Body of pancreas (tissue), 4 donors: Measurements from ENCODE around the gene CDC37. TPM values are rescaled to one million over a fixed set of nuclear protein-coding genes. Genes with fewer than 3 reads are reported as not detected.

Experiments
- ATAC-seq: fragments of 150-250 bp; one replicate; pipeline ENCODE4 v1.9.1; 2016
- DNase-seq, 4 donors: peaks; one replicate each; pipeline ENCODE4 v3.0.0-alpha.2; 2019
- H3K27ac ChIP-seq, 4 donors: fragments of 200-600 bp; sonication (generic); 1 replicate in 3 of 4; 2 replicates in 1 of 4; pipeline versions ENCODE4 v1.5.1 to v1.6.1; 2016 to 2019; ENCODE audit warnings: mild to moderate bottlenecking in 1 of 4, mixed read lengths in 1 of 4, moderate library complexity in 1 of 4
- H3K27me3 ChIP-seq, 2 donors: fragments of 200-600 bp; sonication (generic); one replicate each; pipeline ENCODE4 v1.6.0; 2016; ENCODE audit warnings: mild to moderate bottlenecking in 1 of 2
- H3K36me3 ChIP-seq, 2 donors: fragments of 200-600 bp; sonication (generic); replicated peaks in 1 of 2; 2 replicates each; pipeline ENCODE4 v1.5.1; 2016; ENCODE audit warnings: low read depth in 2 of 2; ENCODE audit not compliant: insufficient read depth in 1 of 2
- H3K4me1 ChIP-seq: fragments of 200-600 bp; sonication (generic); one replicate; pipeline ENCODE4 v1.6.0; 2016
- H3K4me3 ChIP-seq, 2 donors: fragments of 200-600 bp; sonication (generic); 1 replicate in 1 of 2; 2 replicates in 1 of 2; pipeline ENCODE4 v1.5.1; 2016 to 2019
- H3K9me3 ChIP-seq, 3 donors: fragments of 200-600 bp; sonication (generic); 1 replicate in 2 of 3; 2 replicates in 1 of 3; pipeline ENCODE4 v1.5.1; 2016
- POLR2A ChIP-seq, 3 donors: fragments of 450-650 bp; IDR thresholded peaks; one replicate each; pipeline ENCODE4 v1.6.1; 2016; ENCODE audit warnings: antibody characterized with exemption in 3 of 3, mild to moderate bottlenecking in 2 of 3
- WGBS, 2 donors: methylation state at CpG; one replicate each; pipeline ENCODE4 v1.1.5; 2017; 5-methylcytosine and 5-hydroxymethylcytosine counted together
- intact Hi-C: fragments of 100-400 bp; cut with DNase I; formaldehyde crosslinking; loops from one replicate; pipeline ENCODE4 v1.15.1; 2023
- microRNA counts, 2 donors: library from miRNA; unstranded; fragments of <30 nt; microRNA quantifications; one replicate each; lab custom pipeline; 2017
- microRNA-seq, 2 donors: library from miRNA; unstranded; fragments of <30 nt; microRNA quantifications; one replicate each; pipeline ENCODE4, GENCODE V29; 2016; ENCODE audit warnings: borderline number of aligned reads in 2 of 2, borderline replicate concordance in 2 of 2
- total RNA-seq, 2 donors: library from RNA; depleted of rRNA; stranded (reverse); fragments of >200 nt; gene quantifications; one replicate each; pipeline ENCODE4 v1.1.0, GENCODE V29; 2016
- TF ChIP-seq, protein P1 (sequence below), 7 experiments: fragments of 450-650 bp in 4 of 7; fragments of 200-600 bp in 3 of 7; sonication (generic) in 3 of 7; IDR thresholded peaks; one replicate each; pipeline ENCODE4 v1.5.1; 2016 to 2019; ENCODE audit warnings: antibody characterized with exemption in 7 of 7

Gene CDC37
- total RNA-seq, 2 donors from 2014 or later, result 89.7 to 122 TPM

DNA sequence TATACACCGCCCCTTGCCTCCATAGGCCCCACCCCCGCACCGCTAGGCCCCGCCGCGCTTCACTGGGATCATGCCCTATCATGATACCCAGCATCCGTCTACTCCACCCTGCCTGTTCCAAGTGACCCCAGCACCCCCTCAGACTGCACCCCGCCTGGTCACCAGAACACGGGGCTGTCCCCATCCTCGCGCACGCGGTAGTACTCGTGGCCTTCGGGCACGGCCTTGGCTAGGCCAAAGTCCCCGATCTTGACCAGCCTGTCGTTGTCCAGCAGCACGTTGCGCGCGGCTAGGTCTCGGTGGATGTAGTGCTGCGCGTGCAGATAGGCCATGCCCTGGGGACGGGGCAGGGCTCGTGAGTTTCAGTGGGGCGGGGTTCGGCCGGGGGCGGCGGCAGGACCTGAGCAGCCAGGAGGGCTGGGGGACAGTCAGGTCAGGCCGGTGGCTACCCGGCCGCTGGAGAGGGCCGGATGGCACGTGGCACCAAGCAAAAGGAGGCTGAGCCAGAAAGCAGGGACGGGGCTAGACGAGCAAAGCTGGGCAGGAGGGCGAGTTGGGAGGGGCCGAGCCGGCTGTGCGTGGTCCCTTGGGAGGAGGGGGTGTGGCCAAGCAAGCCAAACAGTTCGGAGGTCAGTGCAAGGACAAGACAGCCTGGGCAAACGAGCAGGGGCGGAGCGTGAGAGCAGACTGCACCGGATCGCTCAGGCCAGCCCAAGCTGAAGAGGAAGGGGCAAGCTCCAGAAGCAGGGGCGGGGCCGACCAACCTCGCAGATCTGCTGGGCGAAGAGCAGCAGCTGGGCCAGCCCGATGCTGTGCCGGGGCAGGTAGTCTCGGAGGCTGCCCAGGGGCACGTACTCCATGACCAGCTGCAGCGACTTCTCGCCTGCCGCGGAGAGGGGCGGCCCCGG lies 50.3 kb downstream of the CDC37 start:
- Histone ChIP-seq H3K27ac (no peak overlapping the region), H3K27me3 (no peaks in the 10 kb centered on the region), H3K4me3 (no peak overlapping the region)

GRCh38 chr19:10346509-10346908 lies 56.8 kb downstream of the CDC37 start:
- intact Hi-C loops, result no loop called here
- WGBS, 2 donors, result 58 to 66% methylated on average over 10 of the region's 10 CpGs
- ATAC-seq, result peak; percentile 45

More for the DNA sequence above, 50.3 kb downstream of the CDC37 start:
- Histone ChIP-seq H3K9me3 (no peaks in the 10 kb centered on the region), H3K4me1 (no peaks in the 10 kb centered on the region), H3K36me3 (peaks cover 3 to 9% of the 10 kb centered on the region in 2 donors)
- WGBS, 2 donors, result 88 to 92% methylated on average over 43 to 56 of the region's 63 CpGs
- ATAC-seq (peak; percentile 37), DNase-seq (peak in 3 of 4 donors; percentile 17 to 35 (median 28))
- intact Hi-C loops, result no loop called here
- no peak for TF ChIP-seq POLR2A (IDR thresholded peaks at IDR 0.05)
- TF ChIP-seq, protein P1, sequence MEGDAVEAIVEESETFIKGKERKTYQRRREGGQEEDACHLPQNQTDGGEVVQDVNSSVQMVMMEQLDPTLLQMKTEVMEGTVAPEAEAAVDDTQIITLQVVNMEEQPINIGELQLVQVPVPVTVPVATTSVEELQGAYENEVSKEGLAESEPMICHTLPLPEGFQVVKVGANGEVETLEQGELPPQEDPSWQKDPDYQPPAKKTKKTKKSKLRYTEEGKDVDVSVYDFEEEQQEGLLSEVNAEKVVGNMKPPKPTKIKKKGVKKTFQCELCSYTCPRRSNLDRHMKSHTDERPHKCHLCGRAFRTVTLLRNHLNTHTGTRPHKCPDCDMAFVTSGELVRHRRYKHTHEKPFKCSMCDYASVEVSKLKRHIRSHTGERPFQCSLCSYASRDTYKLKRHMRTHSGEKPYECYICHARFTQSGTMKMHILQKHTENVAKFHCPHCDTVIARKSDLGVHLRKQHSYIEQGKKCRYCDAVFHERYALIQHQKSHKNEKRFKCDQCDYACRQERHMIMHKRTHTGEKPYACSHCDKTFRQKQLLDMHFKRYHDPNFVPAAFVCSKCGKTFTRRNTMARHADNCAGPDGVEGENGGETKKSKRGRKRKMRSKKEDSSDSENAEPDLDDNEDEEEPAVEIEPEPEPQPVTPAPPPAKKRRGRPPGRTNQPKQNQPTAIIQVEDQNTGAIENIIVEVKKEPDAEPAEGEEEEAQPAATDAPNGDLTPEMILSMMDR (IDR thresholded peaks at IDR 0.05), result no peak

GRCh38 chr19:10344780-10345179 lies 58.6 kb downstream of the CDC37 start:
- no peaks in the 10 kb centered on the region for H3K4me1 ChIP-seq
- H3K9me3 ChIP-seq, result no peaks in the 10 kb centered on the region
- H3K36me3 ChIP-seq, result no peaks in the 10 kb centered on the region
- intact Hi-C loops, result no loop called here
- no peak overlapping the region for H3K4me3 ChIP-seq
- ATAC-seq (no peak), DNase-seq (no peak)
- no peak for TF ChIP-seq POLR2A (IDR thresholded peaks at IDR 0.05)
- TF ChIP-seq, protein P1 (IDR thresholded peaks at IDR 0.05), result no peak
- H3K27me3 ChIP-seq, result no peaks in the 10 kb centered on the region
- no peak overlapping the region for H3K27ac ChIP-seq
- WGBS, 2 donors, result 82 to 86% methylated on average over 10 of the region's 10 CpGs

More at GRCh38 chr19:10346509-10346908, 56.8 kb downstream of the CDC37 start:
- Histone ChIP-seq H3K27ac (peak overlapping the region in 1 of 4 donors; percentile 58), H3K4me3 (no peak overlapping the region), H3K4me1 (no peaks in the 10 kb centered on the region), H3K36me3 (peaks cover 0 to 3% of the 10 kb centered on the region in 2 donors), H3K9me3 (no peaks in the 10 kb centered on the region), H3K27me3 (no peaks in the 10 kb centered on the region)
- TF ChIP-seq, protein P1 (IDR thresholded peaks at IDR 0.05), result no peak
- TF ChIP-seq POLR2A (IDR thresholded peaks at IDR 0.05), result peak in 1 of 3 donors; percentile 19
- peak in 2 of 4 donors; percentile 28 to 68 for DNase-seq

- Histone ChIP-seq H3K9me3 (no peaks in the 10 kb centered on the region), H3K4me1 (no peaks in the 10 kb centered on the region), H3K4me3 (no peak overlapping the region), H3K36me3 (no peaks in the 10 kb centered on the region), H3K27me3 (no peaks in the 10 kb centered on the region), H3K27ac (no peak overlapping the region)
- intact Hi-C loops, result no loop called here
- TF ChIP-seq POLR2A (IDR thresholded peaks at IDR 0.05), result no peak
- TF ChIP-seq, protein P1 (IDR thresholded peaks at IDR 0.05), result no peak
- 43 to 56% methylated on average over 2 of the region's 2 CpGs for WGBS, 2 donors
- DNase-seq (no peak), ATAC-seq (no peak)
Observed at GRCh38 chr19:10343495-10343894, 59.8 kb downstream of the CDC37 start.

MicroRNAs within 50 kb of the gene (microRNA counts, 767-probe panel; counts per million panel counts)
- 0 to 736 counts per million in 2 donors for microRNA hsa-miR-1181 (lab: Ali Mortazavi, UCI)

Small RNAs within 50 kb of the gene (microRNA-seq; reads per million reads assigned to microRNA genes)
- gene MIR1181, result 0 to 0.90 reads per million in 2 donors

Other genes with a start within 250 kb of the CDC37 start
- gene DNMT1, start 208.6 kb downstream of the CDC37 start, total RNA-seq, result 10 to 100 TPM; 17.9 to 36.6 TPM
- 1 to 10 TPM; 2.6 to 3.6 TPM for gene S1PR2, start 172.2 kb downstream of the CDC37 start, total RNA-seq
- gene MRPL4, start 151.3 kb downstream of the CDC37 start, total RNA-seq, result 10 to 100 TPM; 17.9 to 18.1 TPM
- gene ICAM1, start 132.4 kb downstream of the CDC37 start, total RNA-seq, result 10 to 100 TPM in 1 of 2 donors, 1 to 10 TPM in 1; 7.3 to 68.9 TPM
- under 1 TPM in 1 of 2 donors, not detected in 1; 0.26 TPM for gene ICAM4, start 116.6 kb downstream of the CDC37 start, total RNA-seq
- under 1 TPM in 1 of 2 donors, not detected in 1; 0.33 TPM for gene ICAM5, start 113.6 kb downstream of the CDC37 start, total RNA-seq
- 1 to 10 TPM; 2.3 to 4.6 TPM for gene ZGLP1, start 93.7 kb downstream of the CDC37 start, total RNA-seq
- gene FDX2, start 87.5 kb downstream of the CDC37 start, total RNA-seq, result 10 to 100 TPM; 11.2 to 16.8 TPM
- gene RAVER1, start 70.0 kb downstream of the CDC37 start, total RNA-seq, result 10 to 100 TPM in 1 of 2 donors, 1 to 10 TPM in 1; 9.9 to 30.7 TPM
- gene ICAM3, start 63.9 kb downstream of the CDC37 start, total RNA-seq, result 1 to 10 TPM; 2.1 to 5.9 TPM
- 100 to 1,000 TPM in 1 of 2 donors, 10 to 100 TPM in 1; 72.4 to 168 TPM for gene TYK2, start 23.0 kb downstream of the CDC37 start, total RNA-seq
- 10 to 100 TPM in 1 of 2 donors, 1 to 10 TPM in 1; 8.8 to 17.1 TPM for gene PDE4A, start 17.0 kb upstream of the CDC37 start, total RNA-seq
- 10 to 100 TPM; 30.9 to 37.6 TPM for gene KEAP1, start 99.8 kb upstream of the CDC37 start, total RNA-seq
- 1 to 10 TPM; 1.0 to 1.6 TPM for gene S1PR5, start 113.9 kb upstream of the CDC37 start, total RNA-seq
- gene ATG4D, start 140.4 kb upstream of the CDC37 start, total RNA-seq, result 10 to 100 TPM; 20.4 to 23.3 TPM
- gene KRI1, start 162.5 kb upstream of the CDC37 start, total RNA-seq, result 10 to 100 TPM; 24.1 to 28.8 TPM
- gene CDKN2D, start 165.4 kb upstream of the CDC37 start, total RNA-seq, result 1 to 10 TPM; 2.6 to 4.9 TPM
- 10 to 100 TPM; 25.7 to 30.6 TPM for gene AP1M2, start 183.8 kb upstream of the CDC37 start, total RNA-seq
- gene SLC44A2, start 222.0 kb upstream of the CDC37 start, total RNA-seq, result 10 to 100 TPM; 47.5 to 56.4 TPM